Keratinocyte (primary cell): Measurements from ENCODE around the gene NHLH2.

ENCODE experiments used
- EZH2 ChIP-seq: IDR thresholded peaks from one replicate; pipeline ENCODE4 v1.6.1; 2012; ENCODE audit warnings: inconsistent platforms, mild to moderate bottlenecking, low read length, moderate library complexity
- TF ChIP-seq, protein P1 (sequence below), 3 experiments: IDR thresholded peaks in 1 of 3; conservative IDR thresholded peaks in 1 of 3; optimal IDR thresholded peaks in 1 of 3; 2 replicates in 2 of 3; 3 replicates in 1 of 3; pipeline versions ENCODE3 to v1.5.1; 2011; ENCODE audit warnings: low read length in 3 of 3, mild to moderate bottlenecking in 3 of 3, moderate library complexity in 2 of 3, control low read depth in 1 of 3, inconsistent platforms in 1 of 3; ENCODE audit not compliant: insufficient read depth in 2 of 3; ENCODE audit errors: extremely low read depth in 1 of 3

DNA sequence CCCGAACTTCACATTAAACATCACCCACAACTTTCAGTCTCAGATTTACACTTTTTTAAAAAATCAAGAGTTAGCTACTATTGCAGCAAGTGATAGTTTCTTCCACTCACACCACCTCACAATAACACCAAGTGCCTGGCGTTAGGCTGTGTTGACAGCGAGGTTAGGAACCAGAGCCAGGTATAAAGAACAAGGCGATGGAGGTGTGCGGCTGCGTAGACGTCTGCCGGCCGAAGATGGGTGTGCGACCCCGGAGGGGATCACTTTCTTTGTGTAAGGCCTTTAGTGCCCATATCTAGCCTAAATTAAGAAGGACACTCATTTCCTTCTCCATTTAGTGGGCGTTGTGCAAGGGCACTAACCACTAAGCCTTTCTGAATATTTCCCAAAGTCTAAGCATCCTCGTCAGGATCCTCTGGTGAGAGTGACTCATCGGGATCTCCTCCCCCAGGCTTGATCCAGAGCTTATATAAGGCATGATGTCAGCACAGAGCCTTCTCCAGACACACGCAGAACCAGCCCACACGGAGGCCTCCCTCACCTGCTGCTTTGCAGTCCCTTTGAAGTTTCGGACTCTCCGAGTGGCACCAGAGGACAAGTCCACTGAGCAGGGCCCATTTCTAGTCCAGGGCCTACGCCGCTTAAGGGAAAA lies 11.8 kb downstream of the NHLH2 start:
- no peak for TF ChIP-seq EZH2
- TF ChIP-seq, protein P1, sequence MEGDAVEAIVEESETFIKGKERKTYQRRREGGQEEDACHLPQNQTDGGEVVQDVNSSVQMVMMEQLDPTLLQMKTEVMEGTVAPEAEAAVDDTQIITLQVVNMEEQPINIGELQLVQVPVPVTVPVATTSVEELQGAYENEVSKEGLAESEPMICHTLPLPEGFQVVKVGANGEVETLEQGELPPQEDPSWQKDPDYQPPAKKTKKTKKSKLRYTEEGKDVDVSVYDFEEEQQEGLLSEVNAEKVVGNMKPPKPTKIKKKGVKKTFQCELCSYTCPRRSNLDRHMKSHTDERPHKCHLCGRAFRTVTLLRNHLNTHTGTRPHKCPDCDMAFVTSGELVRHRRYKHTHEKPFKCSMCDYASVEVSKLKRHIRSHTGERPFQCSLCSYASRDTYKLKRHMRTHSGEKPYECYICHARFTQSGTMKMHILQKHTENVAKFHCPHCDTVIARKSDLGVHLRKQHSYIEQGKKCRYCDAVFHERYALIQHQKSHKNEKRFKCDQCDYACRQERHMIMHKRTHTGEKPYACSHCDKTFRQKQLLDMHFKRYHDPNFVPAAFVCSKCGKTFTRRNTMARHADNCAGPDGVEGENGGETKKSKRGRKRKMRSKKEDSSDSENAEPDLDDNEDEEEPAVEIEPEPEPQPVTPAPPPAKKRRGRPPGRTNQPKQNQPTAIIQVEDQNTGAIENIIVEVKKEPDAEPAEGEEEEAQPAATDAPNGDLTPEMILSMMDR (optimal IDR thresholded peaks at IDR 0.05 in 1 of 3, IDR thresholded peaks at IDR 0.05 in 1 of 3, conservative IDR thresholded peaks at IDR 0.05 in 1 of 3; ENCODE audit: extremely low read depth in 1 of 3, insufficient read depth in 2 of 3, low read length in 3 of 3), result peak in 1 of 3 experiments; percentile 7
